T-helper 22 cell (primary cell): ENCODE results near the gene PDCD1.
"Not testable (repeated sequence)": the region's sequence is repeated elsewhere in the genome, so short reads cannot be mapped to it uniquely, and the experiment has no call there.

Source experiments
- DNase-seq: peaks from one replicate; pipeline ENCODE4 v3.0.0-alpha.2; 2020; ENCODE audit warnings: low read depth

Gene PDCD1

DNA sequence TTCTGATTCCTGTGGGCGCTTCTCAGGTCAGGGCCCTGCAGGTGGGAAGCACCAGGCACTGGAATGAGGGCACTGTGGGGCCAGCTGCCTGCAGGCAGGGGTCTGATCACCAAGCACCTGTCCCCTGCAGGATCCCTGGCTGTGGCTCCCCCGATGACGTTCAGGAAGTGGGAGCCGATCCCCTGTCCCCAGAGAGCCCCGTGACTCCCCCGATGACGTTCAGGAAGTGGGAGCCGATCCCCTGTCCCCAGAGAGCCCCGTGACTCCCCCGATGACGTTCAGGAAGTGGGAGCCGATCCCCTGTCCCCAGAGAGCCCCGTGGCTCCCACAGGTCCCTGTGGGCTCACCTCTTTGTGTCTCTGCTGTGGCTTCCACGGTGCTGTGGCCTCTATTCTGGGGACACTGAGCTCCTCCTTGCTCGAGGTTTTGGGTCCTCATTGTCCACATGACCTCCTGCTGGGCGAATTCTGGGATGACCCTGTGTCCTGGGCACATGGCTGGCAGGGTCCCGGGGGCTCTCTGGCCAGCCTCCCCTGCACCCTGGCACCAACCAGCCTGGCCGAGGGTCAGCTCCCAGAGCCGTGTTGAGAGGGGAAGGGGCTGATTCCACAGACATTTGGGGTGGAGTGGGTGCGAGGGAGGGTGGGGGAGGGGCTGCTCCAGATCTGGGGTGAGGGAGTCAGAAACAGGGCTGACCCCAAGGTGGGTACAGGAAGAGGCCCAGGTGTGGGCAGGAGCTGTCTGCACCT, 44.9 kb downstream of the PDCD1 start:
- DNase-seq = no peak

DNA sequence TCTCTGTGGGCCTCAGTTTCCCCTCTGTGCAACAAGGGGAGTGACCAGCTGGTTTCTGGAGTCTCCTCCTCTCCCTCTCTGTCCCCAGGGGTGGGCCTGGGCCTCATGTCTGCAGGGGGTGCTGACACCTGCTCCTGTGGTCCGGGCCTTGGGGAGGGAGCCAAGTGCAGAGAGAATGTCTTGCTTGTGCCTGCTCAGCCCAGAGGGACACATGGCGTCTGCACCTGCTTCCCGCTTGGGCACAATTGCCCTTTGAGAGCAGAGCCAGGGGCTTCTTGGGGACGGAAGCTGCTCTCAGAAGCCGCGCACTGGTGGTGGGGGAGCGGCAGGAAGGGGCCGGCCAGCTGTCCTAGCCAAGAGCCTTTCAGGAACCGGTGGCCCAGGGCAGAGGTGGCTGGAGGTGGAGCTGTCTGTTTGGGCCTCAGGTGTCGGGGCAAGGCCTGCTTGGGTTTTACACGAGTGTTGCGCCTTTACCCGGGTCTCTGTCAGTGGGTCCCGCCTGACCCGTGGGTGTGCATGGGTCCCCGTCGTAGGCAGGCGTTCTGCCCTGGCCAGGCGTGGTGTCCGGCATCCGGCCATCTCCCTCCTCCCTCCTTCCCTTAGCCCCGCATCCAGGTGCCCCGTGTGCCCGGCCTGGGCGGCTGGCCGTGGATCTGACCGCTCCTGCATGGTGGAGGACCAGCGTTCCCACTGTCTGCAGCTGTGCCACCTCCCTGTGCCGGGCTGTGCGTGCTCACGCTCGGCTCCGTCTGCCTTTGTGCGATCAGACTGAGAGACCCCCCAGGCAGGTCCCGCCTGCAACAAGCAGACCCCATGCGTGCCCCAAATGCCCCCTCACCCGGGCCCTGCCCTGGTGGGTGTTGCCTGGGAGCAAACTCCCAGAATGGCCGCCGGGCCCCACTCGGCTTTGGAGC, 45.7 kb downstream of the PDCD1 start:
- no peak for DNase-seq

DNA sequence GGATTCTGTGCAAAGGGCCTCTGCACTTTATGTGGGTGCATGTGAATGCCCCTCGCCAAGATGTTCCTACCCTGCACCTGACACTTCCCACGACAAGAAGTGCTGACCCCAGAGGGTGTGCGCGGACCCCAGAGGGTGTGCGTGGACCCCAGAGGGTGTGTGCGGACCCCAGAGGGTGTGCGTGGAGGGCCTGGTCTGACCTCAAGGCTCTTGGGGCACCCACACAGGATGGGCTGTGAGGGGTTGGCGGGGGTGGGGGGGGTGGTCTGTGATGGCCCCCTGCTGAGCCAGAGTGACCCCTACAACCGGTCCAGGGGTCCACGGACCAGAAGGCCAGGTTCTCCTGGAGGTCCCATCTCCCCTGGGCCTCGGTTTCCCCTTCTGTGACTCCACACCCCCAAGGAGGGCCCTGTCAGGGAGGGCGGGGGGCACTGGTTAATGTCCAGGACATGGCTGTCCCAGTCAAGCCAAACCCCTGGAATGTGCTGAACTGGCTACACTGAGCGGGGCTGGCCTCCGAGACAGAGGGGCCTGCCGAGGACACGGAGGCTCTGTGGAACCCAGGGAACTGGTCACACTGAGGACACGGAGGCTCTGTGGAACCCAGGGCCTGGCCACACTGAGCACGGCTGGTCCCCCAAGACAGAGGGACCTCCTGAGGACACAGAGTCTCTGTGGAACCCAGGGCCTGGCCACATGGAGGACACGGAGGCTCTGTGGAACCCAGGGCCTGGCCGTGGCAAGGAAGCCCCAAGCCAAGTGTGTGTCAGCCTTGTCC, 46.6 kb downstream of the PDCD1 start:
- no peak for DNase-seq

DNA sequence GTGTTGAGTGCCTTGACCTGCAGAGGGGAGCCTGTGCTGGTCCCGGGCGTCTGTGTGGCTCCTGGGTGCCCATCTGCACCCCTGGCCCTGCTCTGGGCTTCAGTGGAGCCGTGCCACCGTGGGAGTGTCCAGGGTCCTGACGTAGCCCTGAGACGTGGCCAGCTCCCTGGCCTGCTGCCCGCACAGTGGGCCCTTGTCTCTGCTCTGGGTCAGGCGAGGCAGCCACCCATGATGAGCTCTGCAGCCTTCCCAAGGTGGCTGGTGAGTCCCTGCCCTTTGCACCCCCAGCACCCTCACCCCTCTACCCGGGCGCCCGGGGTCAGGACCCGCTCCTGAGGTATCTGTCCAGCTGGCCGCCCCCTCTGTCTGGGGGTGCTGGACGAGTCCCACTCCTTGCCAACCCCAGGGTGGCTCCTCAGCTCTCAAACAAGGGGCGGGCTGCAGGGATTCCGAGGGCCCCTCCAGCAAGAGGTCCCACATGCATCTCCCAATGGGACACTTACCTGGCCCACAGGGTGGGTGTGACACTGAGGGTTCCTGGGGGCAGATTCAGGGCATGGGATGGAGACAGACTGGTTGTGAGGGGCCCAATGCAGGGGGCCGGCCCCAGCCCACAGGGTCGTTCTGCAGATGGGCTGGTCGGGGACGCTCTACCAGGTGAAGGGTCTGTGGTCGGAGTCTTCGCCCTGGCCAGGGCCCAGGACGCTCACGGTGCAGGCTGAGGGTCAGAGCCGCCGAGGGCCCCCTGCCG, 47.3 kb downstream of the PDCD1 start:
- no peak for DNase-seq

DNA sequence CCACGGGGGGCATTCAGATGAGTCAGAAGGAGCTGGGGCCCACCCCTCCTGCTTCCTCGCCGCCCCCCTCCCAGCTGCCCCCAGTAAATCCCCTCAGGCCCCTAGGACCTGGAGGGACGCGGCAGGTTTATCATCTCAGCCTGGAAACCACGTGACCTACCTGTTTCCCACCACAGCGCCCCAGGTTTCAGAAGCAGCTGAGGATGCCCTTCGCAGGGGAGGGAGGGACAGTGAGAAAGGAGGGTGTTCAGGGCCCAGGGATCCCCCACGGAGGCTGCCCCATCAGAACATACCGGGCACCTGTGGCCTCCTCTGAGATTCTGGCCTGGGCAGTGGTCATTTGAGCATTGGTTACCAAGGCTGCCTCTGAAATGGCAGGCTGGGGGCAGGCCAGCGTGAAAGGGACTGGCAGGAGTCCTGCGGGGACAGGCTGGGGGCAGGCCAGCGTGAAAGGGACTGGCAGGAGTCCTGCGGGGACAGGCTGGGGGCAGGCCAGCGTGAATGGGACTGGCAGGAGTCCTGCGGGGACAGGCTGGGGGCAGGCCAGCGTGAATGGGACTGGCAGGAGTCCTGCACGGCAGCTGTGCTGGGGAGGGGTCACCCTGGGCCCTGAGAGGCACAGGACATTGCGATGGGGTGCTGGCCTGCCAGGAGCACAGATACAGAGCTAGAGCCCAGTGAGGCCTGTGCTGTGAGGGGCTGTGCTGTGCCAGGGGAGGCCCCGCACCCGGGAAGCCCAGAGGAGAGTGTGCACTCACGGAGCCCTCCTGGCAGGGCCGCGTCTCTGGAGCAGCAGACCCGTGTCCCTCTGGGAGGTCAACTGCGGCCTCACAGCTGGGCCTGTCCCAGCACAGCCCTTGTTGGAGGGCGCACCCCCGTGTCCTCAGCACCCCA, 48.1 kb downstream of the PDCD1 start:
- no peak for DNase-seq

DNA sequence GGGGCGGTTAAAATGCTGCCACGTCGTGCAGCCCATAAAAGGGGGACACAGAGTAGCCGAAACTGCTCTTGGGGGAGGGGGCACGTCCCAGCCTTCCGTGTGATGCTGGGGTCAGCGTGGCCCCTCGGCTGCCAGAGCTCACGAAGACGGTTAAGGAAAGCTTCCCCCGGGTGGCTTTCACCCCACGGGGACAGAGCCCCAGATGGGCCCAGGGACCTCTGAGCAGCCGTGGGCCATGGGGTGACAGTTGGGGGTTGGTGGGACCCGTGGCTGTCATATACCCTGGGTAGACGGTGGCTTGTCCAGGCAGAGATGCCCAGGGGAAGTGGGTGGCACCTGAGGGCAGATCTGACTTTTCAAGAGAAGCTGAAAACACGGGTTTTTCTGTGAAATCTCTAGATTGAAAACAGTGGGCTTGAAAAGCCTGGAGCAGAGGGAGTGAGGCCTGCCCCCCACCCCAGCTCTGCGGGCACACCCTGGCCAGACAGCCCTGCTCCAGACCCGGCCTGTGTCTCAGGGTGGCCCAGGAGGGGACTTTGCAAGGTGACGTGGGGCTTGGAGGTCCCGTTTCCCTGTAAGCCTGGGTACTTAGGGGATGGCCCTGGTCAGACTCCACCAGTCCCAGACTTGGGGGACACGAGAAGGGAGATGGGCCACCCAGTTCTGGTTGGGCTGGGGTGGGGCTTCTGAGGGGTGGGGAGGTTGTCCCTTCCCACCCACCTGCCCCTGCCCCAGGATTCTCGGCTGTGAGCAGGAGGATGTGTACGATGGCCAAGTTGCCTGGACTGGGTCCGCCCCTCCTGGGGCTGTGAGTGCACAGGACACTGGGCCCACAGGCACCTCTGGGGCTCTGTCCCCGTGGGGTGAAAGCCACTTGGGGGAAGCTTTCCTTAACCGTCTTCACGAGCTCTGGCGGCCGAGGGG, 49.0 kb downstream of the PDCD1 start:
- no peak for DNase-seq

DNA sequence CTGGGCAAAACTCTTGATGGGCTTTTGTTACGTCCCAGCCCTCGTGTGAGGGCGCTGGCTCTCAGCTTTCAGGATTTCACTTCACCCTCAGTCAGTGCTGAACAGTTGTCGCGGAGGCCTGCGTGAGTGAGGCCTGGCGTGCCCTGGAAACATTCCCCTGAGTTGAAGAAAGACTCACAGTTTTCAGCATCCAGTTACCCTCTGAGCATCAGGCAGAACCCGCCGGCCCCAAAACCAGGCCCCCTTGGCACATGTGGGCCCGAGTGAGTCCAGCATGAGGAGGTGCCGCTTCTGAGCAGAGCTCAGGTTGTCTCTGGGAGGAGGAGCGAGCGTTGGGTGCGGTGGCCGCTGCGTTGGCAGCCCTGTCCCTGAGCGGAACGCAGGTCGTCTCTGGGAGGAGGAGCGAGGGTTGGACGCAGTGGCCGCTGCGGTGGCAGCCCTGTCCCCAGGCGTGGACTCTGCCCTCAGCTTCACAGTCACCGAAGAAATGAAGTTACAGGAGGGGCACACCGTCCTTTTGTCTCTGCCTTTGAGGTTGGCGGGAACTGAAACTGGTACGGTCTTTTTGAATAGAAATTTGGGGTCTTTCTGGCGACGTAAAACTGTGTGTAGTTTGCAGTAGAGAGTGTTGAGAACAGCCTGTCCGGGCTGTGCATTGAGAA, 49.8 kb downstream of the PDCD1 start, which contains the start of gene NEU4:
NEU4 (plus strand) TSS at position 473 of the 662 bp plus-strand sequence. CDS start 5,292 bp downstream, outside the sequence.
- DNase-seq = no peak

DNA sequence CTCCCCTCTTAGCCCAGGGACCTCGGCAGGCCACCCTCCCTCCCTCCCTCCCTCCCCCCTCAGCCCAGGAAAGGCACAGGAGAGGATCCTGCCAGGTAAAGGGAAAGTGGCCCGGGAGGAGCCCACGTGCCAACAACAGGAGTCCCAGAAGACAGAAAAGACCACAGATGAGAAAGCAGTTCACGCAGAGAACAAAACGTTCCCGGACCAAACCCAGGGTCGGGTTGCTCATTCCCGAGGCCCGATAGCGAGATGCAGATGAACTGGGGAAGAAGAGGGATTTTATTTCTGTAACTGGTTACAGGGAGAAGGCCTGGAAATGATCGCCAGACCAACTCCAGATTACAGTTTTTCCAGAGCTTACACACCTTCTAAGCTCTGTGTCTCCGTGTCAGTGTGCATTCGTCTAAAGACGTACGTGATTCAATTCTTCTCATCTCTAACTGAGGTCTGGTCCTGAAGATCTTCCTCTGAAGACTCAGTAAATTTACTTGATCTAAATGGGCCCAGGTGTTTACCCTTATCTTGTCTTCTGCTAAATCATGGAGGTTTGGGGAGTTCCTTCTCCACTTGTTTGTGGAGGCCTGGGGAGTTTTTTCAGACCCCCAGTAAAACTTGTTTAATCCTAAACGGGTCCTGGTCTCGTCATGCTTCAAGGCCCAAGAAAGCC, 50.5 kb downstream of the PDCD1 start:
- DNase-seq = no peak

DNA sequence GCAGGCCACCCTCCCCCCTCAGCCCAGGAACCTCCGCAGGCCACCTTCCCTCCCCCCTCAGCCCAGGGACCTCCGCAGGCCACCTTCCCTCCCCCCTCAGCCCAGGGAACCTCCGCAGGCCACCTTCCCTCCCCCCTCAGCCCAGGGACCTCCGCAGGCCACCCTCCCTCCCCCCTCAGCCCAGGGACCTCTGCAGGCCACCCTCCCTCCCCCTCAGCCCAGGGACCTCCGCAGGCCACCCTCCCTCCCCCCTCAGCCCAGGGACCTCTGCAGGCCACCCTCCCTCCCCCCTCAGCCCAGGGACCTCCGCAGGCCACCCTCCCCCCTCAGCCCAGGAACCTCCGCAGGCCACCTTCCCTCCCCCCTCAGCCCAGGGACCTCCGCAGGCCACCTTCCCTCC, 52.5 kb downstream of the PDCD1 start:
- not testable (repeated sequence) for DNase-seq

DNA sequence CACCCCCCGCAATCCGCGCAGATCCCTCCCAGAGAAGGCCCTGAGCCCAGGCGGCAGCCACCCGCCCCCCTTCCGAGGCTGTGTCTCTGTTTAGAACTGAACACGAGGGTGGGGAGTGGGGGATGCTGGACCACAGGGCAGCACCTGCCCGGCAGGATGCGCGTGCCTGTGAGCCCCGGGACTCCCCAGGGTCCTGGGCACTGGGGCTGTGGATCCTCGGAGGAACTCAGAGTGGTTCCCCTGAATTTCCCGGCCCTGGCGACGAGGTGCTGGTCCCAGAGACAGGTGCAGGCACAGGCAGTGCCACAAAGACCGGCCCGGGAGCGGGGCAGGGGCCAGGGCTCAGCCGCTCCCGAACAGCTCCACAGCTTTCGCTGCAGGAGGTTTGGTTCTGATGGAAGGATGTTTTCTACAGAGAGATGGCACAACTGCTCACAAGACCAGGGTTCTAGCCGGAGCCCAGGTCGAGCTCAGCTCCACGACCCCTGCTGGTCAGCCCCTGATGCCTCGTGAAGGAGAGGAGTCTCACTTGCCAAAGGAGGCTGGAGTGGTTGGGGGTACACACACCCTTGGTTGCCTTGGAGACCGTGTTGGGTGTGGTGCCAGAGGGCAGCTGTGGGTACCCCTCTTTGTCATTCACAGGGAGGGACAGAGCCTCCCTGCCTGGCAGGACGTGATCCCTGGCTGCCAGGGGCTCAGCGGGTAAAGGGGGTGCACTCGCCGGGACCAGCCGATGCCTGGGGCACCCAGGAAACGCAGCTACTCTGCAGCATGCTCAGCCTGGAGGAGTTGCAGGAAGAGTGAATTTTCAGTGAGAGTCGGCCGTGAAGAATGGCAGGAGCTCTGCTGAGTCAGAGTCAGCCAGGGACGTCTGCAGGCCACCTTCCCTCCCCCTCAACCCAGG, 54.1 kb downstream of the PDCD1 start:
- no peak for DNase-seq

DNA sequence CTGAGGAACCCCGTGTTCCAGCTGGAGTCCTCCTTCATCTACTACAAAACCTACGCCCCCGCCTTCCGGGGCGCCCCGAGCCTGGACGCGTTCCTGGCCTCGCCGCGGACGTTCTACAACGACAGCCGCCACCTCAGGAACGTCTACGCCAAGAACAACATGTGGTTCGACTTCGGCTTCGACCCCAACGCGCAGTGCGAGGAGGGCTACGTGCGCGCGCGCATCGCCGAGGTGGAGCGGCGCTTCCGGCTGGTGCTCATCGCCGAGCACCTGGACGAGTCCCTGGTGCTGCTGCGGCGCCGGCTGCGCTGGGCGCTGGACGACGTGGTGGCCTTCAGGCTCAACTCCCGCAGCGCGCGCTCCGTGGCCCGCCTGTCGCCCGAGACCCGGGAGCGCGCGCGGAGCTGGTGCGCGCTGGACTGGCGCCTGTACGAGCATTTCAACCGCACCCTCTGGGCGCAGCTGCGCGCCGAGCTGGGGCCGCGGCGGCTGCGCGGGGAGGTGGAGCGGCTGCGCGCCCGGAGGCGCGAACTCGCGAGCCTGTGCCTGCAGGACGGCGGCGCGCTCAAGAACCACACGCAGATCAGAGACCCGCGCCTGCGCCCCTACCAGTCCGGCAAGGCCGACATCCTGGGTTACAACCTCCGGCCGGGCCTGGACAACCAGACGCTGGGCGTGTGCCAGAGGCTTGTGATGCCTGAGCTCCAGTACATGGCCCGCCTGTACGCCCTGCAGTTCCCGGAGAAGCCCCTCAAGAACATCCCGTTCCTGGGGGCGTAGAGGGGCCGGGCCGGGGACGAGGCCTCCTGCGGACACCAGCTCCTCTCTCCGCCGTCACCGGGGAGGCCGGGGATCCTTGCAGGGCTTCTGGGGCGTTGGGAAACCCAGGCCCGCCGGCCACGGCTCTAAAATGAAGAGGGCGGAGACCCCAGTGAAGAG, 55.0 kb downstream of the PDCD1 start:
- DNase-seq = no peak

DNA sequence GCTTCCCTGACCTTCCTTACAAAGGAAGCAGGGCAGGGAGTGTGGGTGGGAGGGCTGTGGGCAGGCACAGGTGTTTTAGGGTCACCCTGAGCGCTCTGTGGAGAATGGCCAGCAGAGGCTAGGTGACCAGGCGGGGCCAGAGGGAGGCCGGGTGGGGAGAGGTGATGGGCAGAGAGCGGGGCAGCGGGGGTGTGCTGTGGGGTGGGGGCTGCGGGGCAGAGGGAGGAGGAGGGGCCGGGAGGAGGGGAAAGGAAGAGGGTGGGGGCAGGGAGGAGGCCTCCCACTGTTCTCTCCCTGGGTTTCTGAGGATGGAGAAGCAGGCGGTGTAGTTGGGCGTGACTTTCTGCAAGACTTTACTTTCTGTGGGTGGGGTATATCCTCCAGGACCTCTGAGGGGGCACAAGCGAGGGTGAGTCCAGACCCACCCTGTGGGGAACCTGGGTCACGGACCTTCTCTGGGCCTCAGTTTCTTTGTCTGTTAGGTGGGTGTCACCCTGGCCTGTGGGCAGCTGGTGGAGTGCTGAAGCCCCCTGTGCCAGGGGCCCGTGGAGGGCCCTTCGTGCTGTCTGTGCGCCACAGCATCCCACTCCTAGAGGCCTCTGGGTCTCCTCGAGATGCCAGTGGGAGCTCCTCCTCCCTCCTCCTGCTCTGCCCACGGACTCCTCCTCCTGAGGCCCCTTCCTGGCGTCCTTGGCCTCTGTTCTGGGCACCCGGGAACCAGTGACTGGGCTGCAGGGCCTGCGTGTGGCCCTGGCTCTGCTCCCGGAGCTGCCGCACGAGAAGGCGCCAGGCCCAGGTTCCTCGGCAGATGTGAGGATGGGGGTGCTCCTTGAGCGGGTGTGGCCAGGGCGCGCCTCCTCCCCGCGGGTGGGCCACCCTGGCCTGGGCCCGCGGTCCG, 56.0 kb downstream of the PDCD1 start:
- no peak for DNase-seq

DNA sequence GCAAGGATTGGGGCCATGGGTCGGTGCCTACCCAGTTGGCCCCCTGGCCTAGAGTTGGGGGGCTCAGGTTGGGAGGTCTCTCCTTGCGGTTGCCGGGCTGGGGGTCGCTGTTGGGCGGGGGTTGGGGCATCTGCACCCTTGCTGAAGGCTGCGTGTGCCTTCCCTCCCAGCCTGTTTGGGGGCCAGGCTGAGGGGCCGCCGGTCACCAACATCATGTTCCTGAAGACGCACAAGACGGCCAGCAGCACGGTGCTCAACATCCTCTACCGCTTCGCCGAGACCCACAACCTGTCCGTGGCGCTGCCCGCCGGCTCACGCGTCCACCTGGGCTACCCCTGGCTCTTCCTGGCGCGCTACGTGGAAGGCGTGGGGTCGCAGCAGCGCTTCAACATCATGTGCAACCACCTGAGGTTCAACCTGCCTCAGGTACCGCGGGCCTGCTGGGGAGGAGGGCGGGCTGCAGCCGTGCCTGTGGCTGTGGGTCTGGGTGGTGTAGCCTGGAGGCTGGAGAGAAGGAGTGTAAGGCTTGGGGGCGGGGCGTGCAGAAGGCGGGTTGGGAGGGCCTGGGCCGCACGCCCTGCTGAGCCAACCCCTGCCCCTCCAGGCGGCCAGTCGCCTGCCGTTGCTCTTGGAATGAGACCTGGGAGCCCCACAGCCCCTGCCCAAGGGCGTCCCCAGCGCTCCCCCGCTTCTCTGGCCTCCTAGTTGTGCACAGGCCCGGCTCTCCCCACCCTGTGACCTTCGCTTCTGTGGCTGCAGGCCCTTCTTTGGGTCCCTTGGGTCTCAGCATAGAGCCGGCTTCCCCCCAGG, 56.9 kb downstream of the PDCD1 start:
- DNase-seq = no peak
